DMS79 (cell line): ENCODE data around the gene SPAG6.
"Not testable (repeated sequence)": the region's sequence is repeated elsewhere in the genome, so short reads cannot be mapped to it uniquely, and the experiment has no call there.

ENCODE experiments used
- DNase-seq: peaks from one replicate; lab custom pipeline; 2025; lab: John Stamatoyannopoulos, UW

Gene SPAG6

DNA sequence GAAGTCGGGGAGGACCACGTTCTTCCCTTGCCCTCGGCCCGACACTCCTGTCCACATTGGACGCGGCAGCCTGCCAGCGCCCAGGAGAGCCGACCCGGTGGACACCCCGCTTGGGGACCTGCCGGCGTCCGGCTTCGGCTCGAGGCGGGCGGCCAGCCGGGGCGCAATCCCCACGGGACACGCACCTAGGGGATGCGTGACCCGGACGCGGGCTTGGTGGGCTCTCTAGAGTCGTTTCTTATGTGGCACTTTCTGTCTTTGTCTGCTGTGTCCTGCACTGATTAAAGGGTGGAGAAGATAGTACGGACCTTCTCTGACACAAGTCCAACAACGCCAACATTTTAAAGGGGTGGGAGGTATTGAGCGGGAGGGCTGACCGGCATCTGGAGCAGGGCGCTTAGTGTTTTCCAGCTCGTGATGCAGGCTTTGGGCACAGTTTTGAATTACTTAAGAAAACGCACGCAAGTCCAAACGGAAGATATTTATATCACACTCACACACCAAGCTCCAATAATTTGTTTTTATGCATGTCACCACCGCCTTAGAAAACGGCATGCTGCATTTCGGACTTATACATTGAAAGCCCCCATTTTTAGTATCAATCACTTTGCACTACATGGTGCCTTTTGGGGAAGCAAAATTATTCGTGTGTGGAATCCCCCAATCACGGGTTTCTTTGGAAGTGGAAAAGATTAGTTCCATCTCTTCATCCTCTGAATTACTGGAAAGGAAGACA, 3.9 kb upstream of the SPAG6 start:
- no peak for DNase-seq

DNA sequence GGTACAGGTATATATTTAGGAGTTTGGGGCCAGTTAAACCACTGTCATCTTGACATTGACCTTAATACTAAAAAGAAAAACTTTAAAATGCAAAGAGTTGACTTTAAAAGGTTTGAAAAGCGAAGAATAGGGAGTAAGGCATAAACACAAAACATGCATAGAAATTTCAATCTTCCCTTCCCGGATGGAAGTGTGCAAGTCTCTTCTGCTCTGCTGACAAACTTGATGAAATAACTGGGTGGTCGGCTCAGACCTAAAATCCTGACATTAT, 3.4 kb upstream of the SPAG6 start:
- DNase-seq: no peak

DNA sequence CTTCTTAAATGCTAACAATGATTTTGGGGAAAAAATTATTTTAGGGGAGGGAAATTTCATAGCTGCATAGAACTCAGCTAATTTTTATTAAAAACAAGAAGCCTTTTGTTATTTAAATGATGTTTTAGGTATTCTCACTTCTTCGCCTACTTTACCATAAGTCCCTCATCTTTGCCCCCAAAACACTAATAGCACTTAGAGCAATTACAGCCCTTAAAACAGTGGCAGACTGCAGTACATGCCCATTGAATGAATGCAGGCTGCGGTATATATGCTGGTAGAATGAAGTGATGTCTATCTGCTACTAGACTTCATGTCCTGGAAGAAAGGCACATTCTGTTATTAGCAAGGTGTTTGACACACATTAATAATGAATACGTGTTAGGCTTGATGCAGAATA, 2.9 kb upstream of the SPAG6 start:
- no peak for DNase-seq

DNA sequence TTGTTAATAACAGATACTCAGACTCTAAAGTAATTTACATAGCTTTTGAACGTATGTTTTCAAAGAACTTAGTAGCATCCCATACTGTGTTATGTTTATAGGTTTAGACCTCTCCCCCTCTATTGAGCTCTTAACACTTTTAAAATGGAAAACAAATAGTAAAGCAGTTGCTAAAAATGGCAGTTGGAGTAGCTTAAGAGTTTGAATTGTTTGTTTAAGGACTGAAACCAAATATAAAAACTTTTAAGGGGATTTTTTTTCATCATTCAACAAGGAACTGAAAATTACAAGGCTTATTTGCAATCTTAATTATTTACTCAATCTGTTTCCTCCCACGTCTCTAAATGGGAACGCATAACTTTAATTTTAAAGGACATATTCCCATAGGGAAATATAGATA, 1.6 kb upstream of the SPAG6 start:
- no peak for DNase-seq

DNA sequence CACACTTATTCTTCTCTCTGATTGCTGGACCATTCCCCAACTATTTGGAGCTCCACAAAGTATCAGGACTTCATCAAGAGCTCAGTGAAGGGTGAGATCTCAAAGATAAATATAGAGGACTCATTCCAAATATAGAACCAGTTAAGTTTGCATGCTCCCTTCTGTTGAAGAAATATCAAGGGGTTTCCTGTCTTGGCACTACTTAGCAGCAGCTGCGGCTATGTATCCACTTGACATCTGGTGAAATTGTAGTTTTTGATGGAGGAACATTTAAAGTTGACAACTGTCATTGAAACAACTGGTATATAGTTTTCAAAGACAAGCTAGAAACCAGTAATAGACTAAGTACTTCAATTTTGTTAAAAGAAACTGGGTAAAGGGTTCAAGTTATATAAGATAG, 1.0 kb upstream of the SPAG6 start:
- no peak for DNase-seq

DNA sequence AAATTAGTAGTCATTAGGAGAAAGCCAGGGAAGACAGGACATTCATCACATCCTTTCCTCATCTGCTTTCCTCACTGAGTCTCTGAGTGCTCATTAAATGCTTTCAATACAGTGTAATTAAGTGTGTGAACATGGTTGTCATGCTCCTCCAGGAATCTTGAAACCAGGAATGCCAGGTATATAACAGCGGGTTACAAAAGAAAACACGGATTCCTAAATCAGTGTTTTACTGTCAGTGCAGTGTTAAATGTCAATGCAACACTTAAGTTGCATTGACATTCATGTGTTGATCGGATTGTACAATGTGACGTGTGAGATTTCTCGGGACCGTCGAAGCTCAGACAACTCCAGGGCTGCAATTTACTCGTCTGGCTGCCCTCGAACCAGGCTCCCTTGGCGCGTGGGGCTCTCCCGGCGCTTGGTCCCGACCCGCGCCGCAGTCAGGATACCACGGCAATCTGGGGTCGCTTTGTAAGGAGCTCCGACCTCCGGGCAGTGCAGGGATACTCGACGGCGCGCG, 455 bp upstream of the SPAG6 start:
- DNase-seq: no peak

DNA sequence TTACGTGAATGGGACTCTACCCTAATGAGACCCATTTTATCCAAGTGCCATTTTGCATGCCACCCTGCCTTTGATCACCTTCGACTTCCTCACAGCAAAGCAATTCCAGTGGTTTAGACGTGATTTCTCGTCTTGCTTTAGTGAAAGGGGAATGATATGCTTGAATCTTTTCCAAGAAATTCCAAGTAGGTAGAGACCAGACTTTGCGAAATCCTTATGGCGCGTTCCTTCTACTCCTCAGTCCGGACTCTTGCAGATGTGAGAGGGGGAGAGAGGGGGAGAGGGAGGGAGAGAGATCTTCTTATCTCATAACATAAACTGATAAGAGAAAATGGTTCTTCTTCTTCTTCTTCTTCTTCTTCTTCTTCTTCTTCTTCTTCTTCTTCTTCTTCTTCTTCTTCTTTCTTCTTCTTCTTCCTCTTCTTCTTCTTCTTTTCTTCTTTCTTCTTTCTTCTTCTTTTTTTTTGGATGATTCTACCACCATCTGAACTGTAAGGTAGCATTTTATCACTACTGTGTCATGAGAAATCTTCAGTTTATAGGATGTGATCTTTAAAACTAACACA, 883 bp downstream of the SPAG6 start:
- no peak for DNase-seq

DNA sequence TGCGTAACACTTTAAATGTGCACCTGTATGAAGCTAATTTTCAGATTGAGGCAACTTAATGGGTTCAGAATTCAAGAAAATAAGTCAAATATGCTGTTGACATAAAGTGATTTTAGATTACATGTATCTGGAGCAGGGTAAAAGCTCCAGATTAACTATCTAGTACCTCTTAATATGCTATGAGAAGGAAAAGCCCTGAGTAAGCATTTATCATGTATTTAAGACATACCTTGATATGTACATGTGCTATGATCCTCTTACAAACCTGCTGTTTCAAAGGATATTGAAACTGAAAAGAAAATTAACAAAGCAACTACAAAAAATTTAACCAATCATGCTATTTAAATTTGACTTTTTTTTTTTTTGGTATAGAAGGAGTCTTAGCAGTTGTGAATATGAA, 4.5 kb downstream of the SPAG6 start:
- DNase-seq: no peak

DNA sequence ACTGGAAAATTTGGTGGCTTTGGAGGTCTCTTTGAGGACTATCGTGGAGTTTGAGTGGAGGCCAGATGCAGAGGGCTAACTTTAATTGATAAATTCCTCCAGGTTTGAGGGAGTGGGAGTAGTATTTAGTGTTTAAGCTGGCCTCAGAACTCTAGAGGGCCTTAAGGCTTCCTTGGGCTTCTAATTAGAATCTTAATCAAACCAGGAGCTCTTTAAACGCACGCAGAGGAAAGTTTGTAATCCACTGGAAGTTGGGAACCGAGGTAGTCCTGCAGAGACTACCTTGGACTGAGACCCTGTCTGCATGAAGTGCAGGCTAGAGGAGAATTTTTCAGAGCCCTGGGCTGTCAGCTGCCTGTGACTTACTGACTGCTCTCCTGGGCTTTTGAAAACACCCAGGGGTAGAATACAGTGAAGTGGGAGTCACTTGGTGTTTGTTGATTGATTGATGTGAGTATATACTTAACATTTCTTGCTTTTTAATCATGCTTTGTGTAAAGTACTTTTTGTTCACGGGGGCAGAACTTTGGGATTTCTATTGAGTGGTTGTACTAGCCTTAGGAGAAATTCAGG, 5.9 kb downstream of the SPAG6 start:
- DNase-seq: no peak

DNA sequence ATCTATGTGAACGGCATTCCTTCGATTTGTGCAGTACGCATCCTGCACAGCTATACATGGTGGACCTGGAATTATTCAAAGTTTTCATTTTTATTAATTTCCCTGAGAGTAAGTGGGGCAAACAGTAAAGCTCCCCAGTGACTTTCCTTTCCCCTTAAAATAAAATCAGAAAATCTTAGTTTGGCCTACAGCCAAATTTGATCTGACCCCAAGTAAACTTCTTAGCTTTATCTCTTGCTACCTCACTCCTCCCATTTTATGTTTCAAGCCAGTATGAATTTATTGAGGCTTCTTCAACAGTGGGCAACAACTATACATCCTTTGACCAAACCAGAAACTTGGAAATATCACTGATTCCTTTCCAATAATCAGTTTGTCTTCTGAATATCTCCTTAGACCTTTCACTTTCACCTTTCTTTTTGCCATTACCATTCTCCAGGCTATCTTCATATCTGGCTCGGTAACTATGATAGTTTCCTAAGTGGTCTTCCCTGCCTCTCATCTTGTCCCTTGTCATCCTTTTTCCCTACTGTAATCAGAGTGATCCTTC, 11.1 kb downstream of the SPAG6 start:
- DNase-seq: no peak

DNA sequence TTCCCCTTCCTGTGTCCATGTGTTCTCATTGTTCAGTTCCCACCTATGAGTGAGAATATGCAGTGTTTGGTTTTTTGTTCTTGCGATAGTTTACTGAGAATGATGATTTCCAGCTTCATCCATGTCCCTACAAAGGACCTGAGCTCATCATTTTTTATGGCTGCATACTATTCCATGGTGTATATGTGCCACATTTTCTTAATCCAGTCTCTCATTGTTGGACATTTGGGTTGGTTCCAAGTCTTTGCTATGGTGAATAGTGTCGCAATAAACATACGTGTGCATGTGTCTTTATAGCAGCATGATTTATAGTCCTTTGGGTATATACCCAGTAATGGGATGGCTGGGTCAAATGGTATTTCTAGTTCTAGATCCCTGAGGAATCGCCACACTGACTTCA, 12.5 kb downstream of the SPAG6 start:
- not testable (repeated sequence) for DNase-seq

DNA sequence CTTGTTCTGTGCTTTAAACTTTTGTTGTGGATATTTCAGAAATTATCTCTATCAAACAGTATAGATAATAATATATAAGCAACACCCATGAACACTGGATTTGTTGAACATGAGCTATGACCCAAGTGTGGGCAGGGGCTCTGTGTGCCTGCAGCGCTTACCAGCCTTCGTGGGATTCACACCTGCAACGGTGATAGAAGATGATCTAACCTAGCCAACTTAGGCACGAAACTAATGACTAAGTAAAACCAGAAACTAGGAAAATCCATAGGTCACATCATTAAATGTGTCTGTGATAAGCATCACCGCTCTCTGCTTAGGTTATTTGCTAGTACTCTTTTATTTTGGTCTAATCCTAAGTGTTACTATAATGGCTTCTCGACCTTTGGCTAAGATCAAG, 18.0 kb downstream of the SPAG6 start:
- no peak for DNase-seq

DNA sequence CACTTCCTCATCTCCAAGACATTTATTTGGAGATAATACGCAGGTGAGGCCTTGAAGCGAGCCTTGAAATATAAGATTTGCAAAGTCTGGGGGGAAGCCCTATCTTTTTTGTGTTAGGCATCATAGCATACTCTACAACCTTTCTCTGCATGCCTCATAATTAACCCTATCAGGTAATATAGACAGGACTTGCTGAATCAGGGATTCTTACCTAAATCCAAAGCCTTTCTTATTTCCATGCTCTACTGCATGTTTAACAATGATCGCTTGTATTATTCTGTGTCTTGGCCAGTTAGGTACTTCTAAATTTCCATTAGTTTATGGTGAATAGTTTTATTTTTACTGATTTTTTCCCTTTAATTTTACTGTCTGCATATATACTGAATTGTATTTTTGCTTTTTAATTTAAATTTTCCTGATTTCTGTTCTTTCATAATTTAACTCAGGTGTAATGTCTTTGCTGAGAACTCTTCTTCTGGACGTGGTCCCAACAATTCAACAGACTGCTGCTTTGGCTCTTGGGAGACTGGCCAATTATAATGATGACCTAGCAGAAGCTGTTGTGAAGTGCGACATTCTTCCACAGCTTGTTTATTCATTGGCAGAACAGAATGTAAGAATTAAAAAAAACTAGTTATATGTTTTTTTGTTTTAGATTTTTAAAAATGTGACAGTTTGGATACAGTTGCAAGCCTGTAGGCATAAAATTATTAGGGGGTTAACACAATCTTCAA, 19.3 kb downstream of the SPAG6 start:
- DNase-seq: no peak

DNA sequence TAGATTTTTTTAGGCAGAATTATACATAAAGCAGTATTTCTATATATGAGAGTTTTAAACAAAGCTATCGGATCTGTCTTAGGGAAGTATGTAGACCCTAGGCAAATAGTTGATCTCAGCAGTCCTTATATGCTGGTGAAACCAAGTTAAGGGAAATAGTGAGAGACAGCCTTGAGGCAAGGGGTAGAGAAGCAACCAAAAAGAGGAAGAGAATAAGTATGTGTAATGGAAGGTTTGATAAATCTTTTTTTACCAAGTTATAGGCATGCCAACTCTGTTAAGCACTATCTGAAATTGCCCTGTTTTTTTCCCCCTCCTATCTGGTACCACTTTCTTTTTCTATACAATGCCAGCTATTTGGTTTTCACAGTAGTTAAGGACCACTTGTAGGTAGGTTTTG, 19.9 kb downstream of the SPAG6 start:
- no peak for DNase-seq

DNA sequence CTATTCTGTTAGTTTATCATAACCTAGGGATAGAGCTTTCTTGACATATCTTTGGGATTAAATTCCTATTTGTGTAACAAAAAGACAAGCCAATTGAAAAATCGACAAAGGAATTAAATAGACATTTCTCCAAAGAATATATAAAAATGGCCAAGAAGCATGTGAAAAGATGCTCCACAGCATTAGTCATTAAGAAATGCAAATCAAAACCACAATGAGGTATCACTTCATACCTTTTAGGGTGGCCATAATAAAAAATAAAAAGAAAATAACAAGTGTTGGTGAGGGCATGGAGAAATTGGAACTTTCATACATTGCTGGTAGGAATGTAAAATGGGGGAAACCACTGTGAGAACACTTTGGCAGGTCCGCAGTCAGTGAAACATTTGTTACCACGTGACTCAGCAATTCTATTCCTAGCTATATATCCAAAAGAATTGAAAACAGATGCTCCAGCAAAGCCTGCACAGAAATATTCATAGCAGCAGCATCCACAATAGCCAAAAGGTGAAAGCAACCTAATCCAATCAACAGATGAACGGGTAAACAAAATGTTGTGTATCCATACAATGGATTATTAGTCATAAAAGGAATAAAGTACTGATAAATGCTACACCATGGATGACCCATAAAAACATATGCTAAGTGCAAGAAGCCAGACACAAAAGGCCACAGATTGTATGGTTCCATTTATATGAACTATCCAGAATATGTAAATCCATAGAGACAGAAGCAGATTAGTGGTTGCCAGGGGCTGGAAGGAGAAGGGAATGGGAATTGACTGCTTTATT, 20.5 kb downstream of the SPAG6 start:
- no peak for DNase-seq

DNA sequence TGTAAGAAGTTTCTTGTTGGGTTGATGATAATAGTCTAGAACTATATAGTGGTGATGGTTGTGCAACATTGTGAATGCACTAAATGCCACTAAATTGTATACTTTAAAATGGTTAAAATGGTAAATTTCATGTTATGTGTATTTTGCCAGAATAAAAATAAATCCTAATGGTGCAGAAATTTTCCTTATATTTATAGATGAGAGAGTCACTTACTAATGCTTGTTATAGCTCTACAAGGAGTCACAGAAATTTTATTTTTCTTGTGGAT, 21.1 kb downstream of the SPAG6 start:
- DNase-seq: no peak

DNA sequence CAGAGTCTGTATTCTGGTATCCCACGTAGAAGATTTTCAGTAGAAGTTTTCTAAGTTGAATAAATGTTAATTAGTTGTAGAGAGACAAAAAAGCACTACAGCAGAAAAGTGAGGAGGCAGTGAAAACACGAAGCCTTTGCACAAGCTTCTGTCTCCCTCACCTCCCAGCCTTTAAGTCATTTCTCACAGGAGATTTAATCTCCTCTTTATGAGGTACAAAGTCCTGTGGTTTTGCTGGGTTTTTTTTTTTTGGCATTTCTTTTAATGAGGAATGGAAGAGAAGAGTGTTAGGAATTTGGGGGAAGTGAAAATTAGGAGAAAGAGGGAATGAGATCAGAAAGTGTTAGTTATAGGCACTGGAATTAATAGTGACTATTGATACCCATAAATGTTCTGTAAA, 21.5 kb downstream of the SPAG6 start:
- DNase-seq: no peak

DNA sequence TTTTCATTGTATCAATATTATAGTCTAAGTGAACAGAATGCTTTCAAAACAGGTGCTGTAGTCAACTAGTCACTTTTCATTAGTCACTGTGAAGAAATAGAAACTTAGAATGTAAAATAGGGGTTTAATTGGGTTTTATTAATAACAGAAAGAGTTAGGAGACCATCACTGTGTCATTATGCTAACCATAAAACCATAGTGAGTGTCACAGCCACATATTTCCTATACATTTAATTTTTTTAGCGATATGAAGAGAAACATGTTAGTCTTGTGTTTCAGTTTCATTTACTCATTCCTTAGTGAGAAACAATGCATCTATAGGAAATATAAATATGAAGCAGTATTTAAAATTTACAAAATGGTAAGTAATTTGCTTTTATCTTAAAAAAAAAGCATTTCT, 22.2 kb downstream of the SPAG6 start:
- no peak for DNase-seq

DNA sequence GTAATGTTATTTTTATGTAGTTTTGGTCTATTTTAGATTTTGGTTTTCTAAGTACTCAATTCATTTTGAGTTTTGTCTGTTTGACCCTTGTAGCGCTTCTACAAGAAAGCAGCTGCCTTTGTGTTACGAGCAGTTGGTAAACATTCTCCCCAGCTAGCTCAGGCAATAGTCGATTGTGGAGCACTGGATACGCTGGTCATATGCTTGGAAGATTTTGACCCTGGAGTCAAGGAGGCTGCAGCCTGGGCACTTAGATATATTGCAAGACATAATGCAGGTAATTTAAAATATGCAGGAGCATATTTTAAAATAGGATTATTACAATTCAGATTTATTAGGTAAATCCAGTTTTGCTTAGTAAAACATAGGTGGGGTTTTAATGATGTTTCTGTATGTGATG, 23.1 kb downstream of the SPAG6 start:
- DNase-seq: no peak

DNA sequence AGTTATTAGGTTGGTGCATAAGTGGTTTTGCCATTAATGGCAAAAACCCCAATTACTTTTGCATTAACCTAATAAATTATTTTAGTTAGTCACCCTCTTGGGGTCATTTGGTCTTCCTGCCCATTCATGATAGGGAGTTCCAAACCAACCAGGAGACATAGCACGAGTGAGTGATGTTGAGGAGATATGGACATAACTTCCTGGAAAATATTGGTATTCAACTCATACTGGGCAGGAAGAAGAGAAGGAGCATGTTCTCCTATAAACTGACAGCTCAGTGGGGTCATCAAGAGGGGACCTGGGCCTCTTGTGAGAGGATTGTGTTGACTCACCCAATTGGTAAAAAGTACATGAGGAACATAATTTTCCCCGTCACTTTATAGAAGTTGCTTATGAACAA, 23.7 kb downstream of the SPAG6 start:
- no peak for DNase-seq

DNA sequence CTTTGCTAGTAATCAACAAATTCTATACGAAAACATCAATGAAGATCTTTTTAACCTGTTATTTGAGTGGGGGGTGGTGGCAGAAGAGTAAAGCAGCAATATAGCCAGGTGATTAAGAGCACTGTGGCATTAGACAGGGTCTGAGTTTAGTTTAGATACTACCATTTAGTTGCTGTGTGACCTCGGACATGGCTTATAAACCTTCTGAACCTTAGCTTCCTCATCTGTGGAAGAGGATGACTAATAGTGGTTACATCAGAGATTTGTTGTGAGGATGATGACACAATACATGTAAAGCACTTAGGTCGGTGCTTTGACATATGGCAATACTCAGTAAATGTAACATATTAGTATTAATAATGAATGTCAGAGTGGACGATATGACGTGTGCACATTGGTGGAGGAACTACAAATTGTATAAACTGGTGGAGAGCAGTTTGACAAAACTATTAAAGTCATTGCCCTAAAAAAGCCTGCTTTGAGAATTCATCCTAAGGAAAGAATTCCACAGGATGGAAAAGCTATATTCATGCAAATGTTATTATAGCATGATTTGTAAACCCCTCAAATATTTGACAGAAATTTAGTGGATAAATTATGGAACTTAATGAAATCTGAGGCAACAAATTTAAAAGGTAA, 24.3 kb downstream of the SPAG6 start:
- no peak for DNase-seq

DNA sequence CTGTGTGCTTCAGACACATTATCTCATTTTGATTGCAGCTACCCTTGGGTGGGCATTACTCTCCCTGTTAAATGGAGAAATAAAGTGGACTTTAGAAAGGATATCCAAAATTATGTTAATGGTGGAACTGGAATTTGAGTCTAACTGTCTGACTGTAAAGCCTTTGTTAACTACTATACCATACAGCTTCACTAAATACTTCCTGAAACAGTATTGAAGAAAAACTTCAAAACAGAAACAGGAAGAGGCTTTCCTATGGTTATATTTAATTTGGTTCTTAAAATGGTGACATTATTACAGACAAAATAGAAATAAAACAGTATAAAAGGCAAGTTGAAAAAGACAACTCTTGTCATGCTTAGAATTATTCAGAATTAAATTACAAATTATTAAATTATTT, 25.0 kb downstream of the SPAG6 start:
- DNase-seq: no peak
